SHP77 treated with DMSO at 0.1 percent for 48 hours (cell line): ENCODE data around the gene WDR64.
"Not testable (repeated sequence)": the region's sequence is repeated elsewhere in the genome, so short reads cannot be mapped to it uniquely, and the experiment has no call there.

Experiments used
- DNase-seq: peaks from one replicate; lab custom pipeline; 2025; lab: John Stamatoyannopoulos, UW

The WDR64 gene

GRCh38 chr1:241701483-241702295 lies 49.6 kb downstream of the WDR64 start:
- DNase-seq = no peak

- no peak for DNase-seq
Observed at GRCh38 chr1:241702442-241703373, 50.6 kb downstream of the WDR64 start.

- DNase-seq = not testable (repeated sequence)
Observed at GRCh38 chr1:241703739-241704138, 51.7 kb downstream of the WDR64 start.

DNA sequence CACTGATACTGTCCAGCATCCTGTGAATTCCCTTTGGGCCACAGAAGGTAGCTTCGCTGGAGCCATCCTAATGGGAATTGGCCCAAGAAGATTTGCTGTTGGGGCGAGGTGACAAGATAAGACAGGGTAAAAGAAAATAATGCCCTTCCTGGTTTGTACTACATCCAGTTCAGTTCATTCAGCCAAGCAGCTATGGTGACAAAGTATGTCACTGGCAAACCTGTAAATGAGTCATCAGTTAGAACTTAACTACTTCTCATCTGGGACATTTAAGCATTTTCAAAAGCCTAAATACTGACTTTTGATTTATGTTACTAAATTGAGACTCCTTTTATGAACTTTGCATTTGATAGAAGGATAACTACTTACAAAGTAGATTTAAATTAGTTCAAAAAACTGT lies 54.2 kb downstream of the WDR64 start:
- no peak for DNase-seq

GRCh38 chr1:241706967-241707366 lies 54.9 kb downstream of the WDR64 start:
- no peak for DNase-seq

- no peak for DNase-seq
Observed at GRCh38 chr1:241707442-241707841, 55.4 kb downstream of the WDR64 start.

DNA sequence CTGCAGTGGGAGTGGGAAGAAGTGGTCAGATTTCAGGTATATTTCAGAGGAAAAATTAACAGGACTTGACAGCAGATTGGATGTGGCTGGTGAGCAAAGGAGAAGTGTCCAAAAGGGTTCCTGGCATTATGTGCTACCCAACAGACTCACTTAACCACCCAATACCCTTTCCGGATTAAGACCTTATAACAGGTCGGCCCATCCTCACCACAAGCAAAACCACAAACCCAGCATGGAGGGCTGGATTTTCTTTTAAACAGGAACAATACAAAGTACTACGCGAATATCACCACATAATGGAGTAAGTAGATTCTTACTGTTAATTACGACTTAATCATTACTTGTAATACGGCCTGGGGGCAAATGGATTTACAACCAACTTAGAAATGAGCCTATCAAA lies 59.2 kb downstream of the WDR64 start:
- DNase-seq = no peak

- no peak for DNase-seq
Observed at GRCh38 chr1:241713316-241713715, 61.2 kb downstream of the WDR64 start.

GRCh38 chr1:241714321-241715218 lies 62.5 kb downstream of the WDR64 start:
- no peak for DNase-seq

GRCh38 chr1:241715435-241715834 lies 63.4 kb downstream of the WDR64 start:
- DNase-seq = no peak

GRCh38 chr1:241715956-241716355 lies 63.9 kb downstream of the WDR64 start:
- no peak for DNase-seq

- no peak for DNase-seq
Observed at GRCh38 chr1:241716915-241717656, 65.0 kb downstream of the WDR64 start.

DNA sequence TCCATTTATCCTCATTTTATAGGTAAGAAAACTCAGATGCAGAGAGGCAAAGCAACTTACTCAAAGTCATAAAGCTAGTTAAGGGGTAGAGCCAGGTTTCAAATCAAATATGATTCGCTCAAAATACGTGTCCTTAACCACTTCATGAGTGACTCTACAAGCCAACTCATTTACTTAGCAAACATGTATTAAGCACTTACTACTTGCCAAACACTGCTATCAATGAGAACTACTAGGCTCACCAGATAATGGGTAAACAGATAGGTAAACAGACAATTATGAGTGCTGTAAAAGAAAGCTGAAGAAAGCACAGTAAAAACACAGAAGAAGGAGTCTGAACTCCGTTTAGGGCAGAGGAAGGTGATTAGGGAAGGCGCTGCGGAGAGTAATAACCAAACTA lies 65.9 kb downstream of the WDR64 start:
- DNase-seq = no peak

- DNase-seq = no peak
Observed at GRCh38 chr1:241721011-241721410, 68.9 kb downstream of the WDR64 start.

DNA sequence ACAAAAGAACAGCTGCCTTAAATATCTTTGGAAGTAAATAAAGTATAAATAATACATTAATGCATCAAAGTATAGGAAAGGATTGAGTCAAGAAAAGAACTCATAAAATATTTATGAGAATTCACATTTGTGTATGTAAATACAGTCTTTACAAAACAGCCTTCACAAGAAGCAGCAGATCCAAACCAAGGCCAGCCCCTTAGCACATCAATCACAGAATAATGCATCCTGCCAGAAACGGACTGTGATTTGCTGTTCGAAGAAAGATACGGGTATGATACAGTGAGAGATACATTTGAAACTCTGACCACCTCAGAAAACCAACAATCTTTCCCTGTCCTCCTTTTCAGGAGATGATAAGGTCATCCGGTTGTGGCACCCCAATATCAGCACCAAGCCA lies 70.9 kb downstream of the WDR64 start:
- no peak for DNase-seq

DNA sequence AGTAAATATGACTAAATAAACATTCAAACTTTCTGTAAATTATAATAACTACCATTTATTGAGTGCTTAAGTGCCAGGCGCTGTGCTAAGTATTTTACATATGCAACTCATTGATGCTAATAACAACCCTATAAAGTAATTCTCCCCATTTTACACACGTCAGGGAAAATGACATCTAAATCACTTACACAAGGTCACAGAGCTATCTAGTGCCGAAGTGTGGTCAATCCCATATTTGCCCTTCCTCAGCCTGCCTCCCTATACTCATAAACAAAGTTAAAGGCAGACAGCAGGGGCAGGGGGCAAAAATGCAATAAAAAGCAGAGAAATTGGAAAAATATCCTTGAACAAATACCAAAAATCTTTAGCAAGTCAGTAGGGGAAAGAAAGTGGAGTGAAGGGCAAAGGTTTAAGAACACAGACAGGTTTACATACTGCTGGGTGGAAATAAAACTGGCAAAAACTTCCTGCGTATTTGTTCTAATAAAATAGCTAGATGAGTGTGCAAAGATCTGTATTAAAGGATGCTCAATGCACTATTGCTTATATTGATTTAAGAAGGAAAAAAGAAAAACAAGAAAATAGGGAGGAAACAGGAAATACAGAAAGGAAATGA lies 72.8 kb downstream of the WDR64 start:
- no peak for DNase-seq

DNA sequence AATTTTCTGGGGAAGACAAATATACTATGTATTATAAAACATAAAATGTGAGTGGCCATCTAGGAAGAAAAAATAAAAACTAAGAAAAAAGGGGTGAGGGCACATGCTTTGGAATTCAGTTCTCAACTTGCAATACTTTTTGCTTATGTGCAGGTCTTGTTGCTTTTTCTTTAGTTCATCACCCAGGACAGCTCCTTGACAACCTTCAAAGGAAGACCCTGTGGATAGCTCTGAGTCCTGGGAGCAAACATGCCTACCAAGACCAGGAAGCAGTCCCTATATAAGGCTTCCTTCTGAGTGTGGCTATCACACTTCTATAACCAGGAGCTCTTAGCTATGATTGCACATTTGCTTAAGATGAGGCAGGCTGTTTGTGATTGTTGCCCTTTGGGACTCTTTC lies 78.0 kb downstream of the WDR64 start:
- DNase-seq = no peak

GRCh38 chr1:241733899-241734298 lies 81.8 kb downstream of the WDR64 start:
- DNase-seq = no peak

- no peak for DNase-seq
Observed at GRCh38 chr1:241734533-241734932, 82.5 kb downstream of the WDR64 start.

DNA sequence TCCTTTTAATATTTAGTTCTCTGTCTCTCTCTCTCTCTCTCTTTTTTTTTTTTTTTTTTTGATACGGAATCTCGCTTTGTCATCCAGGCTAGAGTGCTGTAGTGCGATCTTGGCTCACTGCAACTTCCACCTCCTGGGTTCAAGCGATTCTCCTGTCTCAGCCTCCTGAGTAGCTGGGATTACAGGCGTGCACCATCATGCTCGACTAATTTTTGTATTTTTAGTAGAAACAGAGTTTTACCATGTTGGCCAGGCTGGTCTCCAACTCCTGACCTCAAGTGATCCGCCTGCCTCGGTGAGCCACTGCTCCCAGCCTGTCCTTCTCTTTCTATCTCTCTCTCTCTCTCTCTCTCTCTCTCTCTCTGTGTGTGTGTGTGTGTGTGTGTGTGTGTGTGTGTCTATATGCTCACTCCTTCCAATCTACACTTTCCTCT lies 83.4 kb downstream of the WDR64 start:
- not testable (repeated sequence) for DNase-seq

DNA sequence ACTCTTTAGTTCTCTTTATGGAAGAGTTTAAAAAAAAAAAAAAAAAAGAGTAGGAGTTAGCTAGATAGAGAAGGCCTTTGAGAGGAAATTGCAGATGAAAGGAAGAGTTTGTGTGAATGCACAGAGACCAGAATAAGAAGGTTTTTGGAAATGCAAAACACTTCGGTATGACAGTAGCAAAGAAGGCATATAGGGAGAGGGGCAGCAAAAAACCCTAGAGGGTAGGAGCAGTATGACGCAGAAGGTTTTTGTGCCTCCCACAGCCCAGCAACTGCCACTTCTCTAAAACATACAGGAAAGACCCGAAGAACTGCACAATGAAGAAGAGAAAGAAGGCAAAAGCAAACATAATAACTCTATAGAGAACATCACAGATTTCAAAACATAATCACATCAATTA lies 84.3 kb downstream of the WDR64 start:
- DNase-seq = no peak
